Putamen (tissue), 1 donor: Measurements from ENCODE around the gene ZNF213.
"Not testable (repeated sequence)": the region's sequence is repeated elsewhere in the genome, so short reads cannot be mapped to it uniquely, and the experiment has no call there.

Source experiments
- DNase-seq: peaks from one replicate; pipeline ENCODE4 v3.0.0-alpha.2; 2016; ENCODE audit warnings: low spot score

Gene ZNF213

DNA sequence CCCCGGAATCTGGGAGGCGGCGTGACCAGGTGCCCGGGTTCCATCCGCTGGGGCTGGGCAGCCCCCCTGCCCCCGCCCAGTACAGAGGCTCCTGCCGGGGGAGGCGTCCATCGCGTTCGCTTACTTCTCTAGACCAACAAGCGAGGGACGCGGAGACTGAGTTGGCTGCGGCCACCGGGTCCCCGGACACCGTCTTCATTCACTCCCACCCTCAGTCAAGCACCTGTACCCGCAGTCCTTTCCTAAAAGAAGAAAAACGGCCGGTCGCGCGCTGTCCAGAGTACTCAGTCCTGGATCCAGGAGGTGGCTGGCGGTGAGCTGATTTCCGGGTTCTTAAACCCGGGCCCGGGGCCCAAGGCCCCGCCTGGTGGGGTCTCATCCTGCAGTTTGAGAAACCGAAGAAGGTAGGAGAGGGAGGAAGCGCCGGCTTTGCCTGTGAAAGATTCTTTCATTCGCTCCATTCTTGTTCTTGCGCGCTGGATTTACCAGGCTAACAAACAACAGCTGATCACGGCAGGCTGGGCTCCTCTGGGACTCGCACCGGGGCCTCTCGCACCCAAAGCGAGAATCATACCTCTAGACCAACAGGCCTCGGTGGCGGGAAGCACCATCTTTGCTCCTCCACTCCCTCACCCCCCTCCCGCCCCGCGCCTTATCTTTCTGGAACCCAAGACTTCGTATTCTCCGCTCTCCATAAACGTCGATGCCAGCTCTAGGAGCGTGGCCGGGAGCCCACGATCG is 35.8 kb downstream of the ZNF213 start:
- no peak for DNase-seq

DNA sequence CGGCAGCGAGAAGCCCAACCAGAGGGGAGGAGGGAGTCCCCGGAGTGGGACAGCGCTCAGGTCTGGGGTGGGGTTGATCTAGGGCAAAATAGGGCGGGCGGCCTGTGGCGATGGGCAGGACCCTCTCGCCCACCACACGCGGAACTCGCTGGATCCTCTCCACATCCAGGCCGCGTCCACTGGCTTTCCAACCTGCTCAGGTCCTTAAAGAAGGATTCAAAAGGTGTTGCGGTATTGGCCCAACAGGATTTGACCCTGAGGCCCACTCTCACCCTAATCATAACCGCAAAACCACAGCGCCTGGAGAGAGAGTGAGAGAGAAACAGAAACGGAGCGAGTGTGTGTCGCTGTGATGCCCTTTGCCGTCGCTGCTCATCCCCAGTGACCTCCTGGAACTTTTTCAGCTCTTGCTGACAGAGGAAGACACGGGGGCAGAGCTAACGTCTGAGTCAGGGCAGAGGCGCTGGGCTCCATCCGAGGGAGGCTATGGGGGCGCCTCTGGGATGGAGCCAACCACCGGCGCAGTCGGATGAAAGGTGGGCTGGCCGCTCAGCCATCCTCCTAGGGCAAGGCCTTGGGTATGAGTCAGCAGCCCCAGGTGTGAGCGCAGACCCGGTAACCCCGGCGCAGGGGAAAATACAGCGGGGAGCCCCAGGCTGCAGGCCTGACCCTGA is 36.5 kb downstream of the ZNF213 start:
- no peak for DNase-seq

DNA sequence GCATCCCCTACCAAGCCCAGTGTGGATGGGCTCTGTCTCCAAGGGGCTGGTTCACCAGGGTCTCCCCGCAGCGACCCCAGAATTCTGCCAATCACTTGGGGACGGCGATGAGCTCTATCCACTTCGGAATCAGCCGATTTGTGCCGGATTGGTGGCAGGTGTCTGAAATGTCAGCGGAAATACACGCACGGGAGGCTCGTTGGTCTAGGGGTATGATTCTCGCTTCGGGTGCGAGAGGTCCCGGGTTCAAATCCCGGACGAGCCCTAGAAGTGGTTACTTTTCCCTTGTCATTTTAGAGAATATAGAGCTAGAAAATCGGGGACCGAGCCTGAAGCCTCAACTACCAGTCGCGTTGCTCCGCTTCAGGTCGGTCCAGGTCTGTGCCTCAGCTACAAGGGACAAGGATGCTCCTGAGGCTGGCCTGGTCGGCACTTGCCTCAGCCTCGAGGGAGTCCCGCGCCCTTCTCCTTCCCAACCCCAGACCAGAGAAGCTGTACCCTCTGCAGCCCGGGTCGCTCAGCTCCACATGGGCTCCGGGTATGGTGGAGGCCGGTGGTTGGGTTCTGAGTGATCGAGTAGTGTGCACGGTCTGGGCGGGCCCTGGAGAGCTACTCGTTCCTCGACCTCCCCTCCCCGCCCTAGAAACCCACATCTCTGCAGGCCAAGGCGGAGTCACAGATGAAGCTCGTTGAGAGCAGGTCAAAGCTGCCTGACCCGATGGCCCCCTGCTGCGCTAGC is 37.2 kb downstream of the ZNF213 start:
- no peak for DNase-seq

DNA sequence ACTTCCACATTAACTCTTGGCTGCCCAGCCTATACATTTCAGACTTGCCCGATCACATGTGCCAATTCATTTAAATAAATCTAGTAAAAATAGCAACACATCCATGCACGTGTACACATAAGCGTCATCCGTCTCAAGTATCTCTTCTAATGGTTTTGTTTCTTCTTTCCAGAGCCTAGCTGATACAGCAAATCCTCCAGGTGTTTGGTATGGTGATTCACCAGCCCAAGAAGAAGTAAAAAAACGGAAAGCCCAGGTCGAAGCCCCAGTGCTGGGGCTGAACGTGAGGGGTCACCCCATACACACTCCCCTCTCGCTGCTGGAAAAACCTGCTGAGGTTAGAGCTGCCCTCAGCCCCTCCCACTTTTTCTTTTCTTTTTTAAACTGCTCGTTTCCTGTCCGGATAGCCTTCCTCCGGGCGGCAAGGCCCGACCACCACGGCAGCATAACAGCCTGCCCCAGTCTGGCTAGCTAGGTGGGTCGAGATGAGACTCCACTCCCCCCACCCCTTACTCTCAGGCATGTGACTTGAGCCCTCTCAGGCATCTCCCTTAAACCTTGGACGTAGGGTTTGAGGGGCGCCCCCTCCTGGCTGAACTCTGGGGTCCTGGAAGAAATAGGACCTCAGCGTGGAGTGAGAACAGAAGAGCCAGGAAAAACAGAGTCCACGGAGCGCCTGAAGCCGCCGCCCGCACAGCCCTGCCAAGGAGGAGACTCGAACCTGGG is 39.2 kb downstream of the ZNF213 start:
- no peak for DNase-seq

DNA sequence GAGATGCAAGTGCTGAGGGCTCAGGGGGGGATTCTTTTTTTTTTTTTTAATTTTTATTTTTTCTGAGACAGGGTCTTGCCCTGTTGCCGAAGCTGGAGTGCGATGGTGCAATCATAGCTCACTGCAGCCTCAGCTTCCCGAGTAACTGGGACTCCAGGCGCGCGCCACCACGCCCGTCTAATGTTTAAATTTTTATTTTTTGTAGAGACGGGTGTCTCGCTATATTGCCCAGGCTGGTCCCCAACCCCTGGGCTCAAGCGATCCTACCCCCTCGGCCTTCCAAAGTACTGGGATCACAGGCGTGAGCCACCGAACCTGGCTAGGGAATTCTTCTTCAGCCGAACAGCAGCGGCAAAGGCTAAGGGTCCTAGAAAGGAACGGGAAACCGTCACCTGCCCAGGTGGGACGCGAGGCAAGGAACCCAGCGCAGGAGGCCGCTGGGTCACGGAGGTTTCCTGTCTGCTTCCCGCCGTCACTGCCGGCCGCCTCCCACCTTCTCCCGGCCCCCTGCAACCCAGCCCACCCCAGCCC is 39.9 kb downstream of the ZNF213 start:
- no peak for DNase-seq

GRCh38 chr16:3175157-3176093 is 40.6 kb downstream of the ZNF213 start:
- DNase-seq = no peak

- no peak for DNase-seq
These were observed 44.8 kb downstream of the ZNF213 start for GRCh38 chr16:3179651-3180050.

DNA sequence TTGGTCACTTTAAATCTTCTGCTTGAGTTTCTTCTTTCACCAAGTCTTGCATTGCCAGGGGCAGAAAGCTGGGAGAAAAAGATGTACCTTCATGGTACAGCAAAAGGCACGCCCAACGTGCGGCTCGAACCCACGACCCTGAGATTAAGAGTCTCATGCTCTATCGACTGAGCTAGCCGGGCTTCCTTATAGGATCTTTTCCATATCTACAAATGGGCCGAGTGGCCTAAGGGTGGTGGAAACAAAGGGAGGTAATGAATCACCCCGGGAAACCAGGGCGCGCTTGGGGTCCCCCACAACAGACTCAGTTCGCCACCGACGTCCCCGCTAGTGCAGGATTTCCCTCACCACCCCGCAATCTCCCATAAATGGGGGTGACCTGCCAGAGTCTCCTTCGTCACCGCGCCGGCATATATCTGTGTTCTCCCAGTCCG is 45.6 kb downstream of the ZNF213 start:
- DNase-seq = no peak

GRCh38 chr16:3182293-3182607 is 47.4 kb downstream of the ZNF213 start:
- DNase-seq = not testable (repeated sequence)

- no peak for DNase-seq
These were observed 48.0 kb downstream of the ZNF213 start for GRCh38 chr16:3182608-3183444.

GRCh38 chr16:3183445-3184139 is 48.8 kb downstream of the ZNF213 start:
- DNase-seq = no peak

GRCh38 chr16:3186946-3187690 is 52.3 kb downstream of the ZNF213 start:
- DNase-seq = no peak

GRCh38 chr16:3187798-3188674 is 53.2 kb downstream of the ZNF213 start, which contains the start of gene OR1F1:
Gene OR1F1, plus strand, starts transcription at chr16:3188204.
- peak; percentile 39 for DNase-seq

GRCh38 chr16:3188675-3188924 is 53.8 kb downstream of the ZNF213 start:
- no peak for DNase-seq

- DNase-seq = peak; percentile 14
These were observed 54.3 kb downstream of the ZNF213 start for GRCh38 chr16:3188925-3189825.

DNA sequence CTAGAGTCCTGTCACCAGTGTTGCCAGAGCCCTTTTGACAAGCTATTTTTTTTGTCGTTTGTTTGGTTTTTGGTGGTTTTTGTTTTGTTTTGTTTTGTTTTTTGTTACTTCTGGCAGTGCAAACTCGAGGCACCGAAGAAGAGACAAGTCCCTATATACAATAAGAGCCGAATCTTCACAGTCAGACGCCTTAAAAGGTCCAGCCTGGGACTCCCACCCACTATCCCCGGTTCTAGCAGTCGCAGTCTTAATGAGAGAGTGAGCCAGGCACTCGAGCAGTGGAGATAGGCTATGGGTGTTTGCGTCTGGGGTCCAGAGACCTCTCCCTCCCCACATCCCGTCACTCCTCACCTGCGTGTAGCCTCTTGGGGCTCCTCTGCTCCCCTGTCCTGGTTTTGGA is 55.0 kb downstream of the ZNF213 start:
- DNase-seq = no peak

DNA sequence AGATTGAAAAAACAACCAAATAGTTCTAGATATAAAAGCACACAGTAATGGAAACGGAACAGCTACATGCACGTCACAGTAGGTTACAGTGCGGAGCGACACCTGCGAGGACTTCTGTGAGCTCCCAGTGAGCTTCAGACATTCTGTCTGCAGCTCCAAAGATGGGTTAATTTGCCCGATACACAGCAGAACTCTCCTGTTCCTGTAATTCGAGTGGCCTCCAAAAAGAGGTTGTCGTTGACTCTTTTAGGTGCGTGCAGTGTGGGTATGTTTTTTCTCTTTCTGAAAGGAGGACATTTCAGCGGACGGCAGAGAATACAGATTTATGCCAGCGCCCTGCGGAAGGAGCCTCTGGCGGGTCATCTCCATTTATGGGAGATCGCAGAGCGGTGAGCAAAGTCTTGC is 56.1 kb downstream of the ZNF213 start:
- DNase-seq = no peak
